GM18868 (cell line): ENCODE results near the gene IL2RA.
"Not testable (repeated sequence)": the region's sequence is repeated elsewhere in the genome, so short reads cannot be mapped to it uniquely, and the experiment has no call there.

Experiments
- ATAC-seq: cut with Tn5 transposase; IDR thresholded peaks from one replicate; pipeline ENCODE4 v1.9.1; 2021; ENCODE audit warnings: mild to moderate bottlenecking, moderate library complexity; ENCODE audit not compliant: unreplicated experiment

Gene IL2RA

GRCh38 chr10:6018422-6018821 lies 43.7 kb downstream of the IL2RA start:
- ATAC-seq, result no peak

DNA sequence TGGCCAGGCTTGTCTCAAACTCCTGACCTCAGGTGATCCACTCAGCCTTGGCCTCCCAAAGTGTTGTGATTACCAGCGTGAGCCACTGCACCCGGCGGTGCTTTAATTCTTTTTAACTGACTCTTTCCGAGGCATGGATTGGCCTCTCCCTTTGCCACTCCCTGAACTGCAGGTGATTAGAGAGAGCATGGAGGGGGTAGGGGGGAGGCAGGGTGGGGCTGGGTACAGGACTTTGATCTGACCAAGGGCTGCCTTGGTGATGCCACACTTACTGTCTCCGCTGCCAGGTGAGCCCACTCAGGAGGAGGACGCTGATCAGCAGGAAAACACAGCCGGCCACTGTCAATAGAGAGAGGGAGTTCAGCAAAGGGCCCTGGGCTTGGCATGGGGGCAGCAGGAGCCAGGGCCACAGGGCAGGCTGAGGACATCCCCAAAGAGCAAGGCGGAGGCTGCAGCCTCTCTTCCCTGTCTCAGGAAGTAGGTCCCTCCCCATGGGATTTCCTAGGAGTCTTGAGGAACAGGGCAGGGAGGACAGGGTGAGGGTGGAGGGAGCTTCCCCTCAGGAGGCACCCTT lies 44.3 kb downstream of the IL2RA start:
- ATAC-seq, result no peak

DNA sequence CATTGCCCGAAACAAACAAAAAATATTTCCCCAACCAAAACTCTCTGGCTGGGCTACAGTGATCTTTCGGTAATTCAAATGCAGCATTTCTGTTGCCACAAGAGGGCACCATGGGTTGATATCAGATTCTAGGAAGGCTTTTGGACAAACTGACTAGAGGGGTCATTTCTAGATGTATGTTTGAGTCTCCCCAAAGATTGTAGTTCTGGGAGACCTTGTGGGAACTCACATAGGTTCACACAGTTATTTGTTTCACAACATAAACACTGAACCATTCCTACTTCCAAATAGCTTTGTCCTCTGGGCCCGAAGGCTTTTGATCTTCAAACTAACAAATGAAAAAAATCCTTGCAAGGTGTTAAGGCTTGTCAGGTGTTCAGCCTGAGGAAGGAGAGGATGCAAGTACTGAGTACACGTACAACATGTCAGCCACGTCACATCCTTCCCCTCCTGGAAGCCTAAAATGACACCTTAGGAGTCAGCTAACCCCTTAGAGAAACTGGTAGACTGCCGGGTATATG lies 47.9 kb downstream of the IL2RA start:
- no peak for ATAC-seq

DNA sequence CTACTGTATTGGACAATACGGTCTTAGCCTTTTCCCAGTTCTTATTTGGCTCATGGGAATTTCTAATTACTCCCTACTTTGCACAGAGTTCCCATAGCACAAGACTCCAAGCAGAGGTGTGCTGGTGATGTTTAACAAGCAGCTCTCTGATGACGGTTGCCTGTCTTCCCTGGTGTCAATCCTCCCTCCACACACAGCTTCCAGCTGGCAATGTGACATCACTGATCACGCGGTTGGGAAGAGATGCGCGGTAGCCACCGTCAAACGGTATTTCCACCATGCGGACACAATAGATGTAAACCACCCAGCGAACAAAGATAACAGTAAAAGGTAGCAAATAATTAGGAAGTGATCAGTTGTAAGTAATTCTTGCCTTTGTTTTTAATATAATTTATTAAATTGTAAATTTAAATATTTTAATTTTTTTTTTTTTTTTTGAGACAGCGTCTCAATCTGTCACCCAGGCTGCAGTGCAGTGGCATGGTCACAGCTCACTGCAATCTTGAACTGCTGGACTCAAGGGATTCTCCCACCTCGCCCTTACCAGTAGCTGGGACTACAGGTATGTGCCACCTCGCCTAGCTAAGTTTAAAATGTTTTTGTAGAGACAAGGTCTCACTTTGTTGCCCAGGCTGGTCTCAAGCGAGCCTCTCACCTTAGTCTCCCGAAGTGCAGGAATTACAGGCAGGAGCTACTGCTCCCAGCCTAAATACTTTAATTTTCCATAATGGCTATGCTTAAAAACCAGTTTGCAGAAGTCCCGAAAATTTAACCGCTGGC lies 48.6 kb downstream of the IL2RA start:
- ATAC-seq, result no peak

GRCh38 chr10:6012121-6012905 lies 49.9 kb downstream of the IL2RA start:
- ATAC-seq, result no peak

- no peak for ATAC-seq
Measured at GRCh38 chr10:6011558-6011957, 50.6 kb downstream of the IL2RA start.

DNA sequence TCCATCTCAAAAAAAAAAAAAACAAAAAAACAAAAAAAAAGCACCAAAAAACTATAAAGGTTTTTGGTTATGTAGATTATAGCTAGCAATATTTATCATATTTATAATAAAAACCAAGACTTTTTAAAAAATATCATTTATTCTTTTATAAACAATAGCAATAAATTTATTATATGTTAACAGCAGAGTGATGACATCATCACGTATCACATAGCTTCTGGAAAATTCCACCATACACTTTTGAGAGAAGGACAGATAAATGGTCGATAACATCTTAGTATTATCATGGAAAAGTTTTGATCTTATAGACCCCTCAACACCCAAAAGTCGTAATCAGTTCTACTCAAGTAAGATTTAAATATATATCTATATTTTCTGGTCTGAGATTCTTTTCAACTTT lies 51.6 kb downstream of the IL2RA start:
- no peak for ATAC-seq

- ATAC-seq, result no peak
Measured at GRCh38 chr10:6009961-6010360, 52.2 kb downstream of the IL2RA start.

DNA sequence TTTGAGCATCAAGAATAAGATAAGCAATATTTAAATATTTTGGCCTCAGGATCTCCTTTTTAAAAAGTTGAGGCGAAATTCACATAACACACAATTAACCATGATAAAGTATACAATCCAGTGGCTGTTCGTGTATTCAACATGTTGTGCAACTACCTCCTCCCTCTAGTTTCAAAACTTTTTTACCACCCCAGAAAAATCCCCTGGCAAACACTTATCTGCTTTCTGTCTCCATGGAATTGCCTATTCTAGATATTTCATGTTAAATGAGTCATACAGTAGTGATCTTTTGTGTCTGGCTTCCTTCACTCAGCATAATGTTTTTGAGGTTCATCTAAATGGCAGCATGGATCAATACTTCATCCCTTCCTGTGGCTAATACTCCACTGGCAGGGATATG lies 53.0 kb downstream of the IL2RA start:
- no peak for ATAC-seq

GRCh38 chr10:6008497-6009142 lies 53.5 kb downstream of the IL2RA start:
- ATAC-seq, result no peak

DNA sequence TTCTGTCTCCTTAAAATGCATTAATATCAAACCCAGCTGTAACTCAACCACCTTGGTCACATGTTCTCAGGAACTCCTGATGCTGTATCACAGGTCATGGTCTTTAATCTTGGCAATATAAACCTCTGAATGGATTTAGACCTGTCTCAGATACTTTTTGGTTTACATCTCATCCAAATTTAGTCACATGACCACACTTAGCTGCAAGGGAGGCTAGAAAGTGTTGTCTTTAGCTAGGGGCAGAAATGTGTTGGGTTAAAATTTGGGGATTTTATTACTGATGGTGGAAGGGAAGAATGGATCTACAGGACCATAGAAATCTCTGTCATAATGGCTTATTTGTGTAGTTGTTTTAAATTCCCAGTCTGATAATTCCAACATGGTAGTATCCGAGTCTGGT lies 55.2 kb downstream of the IL2RA start:
- no peak for ATAC-seq

GRCh38 chr10:6006546-6006945 lies 55.6 kb downstream of the IL2RA start:
- ATAC-seq, result no peak

DNA sequence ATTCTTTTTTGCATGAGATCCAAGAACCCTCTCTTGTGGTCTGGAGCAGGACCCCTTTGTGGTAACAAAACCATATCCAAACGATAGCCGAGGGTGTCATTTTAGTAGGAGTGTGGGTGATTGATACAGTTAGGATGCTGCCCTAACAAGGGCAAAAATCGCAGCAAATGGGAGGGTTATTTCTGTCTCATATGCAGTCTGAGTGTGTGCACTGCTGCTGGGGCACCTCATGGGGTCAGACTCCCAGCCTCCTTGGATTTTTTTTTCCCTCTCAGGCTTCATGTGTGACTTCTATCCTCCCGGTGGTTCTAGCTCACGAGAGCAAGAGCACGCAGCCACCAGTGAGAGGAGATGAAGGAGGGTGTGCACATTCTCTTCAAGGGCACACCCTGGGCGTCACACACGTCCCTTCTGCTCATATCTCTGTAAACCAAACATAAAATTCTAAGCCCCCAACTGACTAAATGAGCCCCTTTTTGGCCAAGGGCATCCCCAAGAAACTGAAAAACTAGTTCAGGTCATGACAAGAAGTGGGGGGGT lies 56.2 kb downstream of the IL2RA start:
- ATAC-seq, result no peak

GRCh38 chr10:6005161-6005804 lies 56.9 kb downstream of the IL2RA start:
- ATAC-seq, result not testable (repeated sequence)

DNA sequence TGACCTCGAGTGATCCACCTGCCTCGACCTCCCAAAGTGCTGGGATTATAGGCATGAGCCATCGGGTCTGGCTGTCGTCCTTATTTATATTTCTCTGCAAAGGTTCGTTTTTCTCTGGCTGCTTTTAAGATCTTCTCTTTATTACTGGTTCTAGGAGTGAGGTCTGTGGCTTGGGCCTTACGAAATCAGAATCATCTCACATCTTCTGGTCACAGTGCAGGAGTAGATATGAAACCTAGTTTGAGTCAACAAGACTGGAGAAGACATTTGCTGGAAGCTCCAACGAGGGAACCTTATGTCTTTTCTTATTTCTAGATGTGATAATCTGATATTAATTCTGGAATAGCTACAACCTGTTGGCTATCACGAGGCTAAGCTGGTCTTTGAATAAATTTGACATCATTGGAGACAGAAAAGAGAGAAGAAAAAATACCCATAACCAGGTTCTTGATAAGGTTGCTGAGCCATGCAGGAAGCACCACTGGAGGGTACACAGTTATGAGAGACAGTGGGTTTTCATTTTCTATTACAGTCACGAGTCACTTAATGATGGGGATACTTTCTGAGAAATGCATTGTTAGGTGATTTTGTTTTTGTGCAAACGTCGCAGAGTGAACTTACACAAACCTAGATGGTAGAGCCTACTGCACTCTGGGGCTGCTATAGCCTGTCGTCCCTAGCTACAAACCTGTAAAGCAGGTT lies 59.2 kb downstream of the IL2RA start:
- ATAC-seq, result no peak

GRCh38 chr10:5999440-6000165 lies 62.6 kb downstream of the IL2RA start:
- no peak for ATAC-seq

DNA sequence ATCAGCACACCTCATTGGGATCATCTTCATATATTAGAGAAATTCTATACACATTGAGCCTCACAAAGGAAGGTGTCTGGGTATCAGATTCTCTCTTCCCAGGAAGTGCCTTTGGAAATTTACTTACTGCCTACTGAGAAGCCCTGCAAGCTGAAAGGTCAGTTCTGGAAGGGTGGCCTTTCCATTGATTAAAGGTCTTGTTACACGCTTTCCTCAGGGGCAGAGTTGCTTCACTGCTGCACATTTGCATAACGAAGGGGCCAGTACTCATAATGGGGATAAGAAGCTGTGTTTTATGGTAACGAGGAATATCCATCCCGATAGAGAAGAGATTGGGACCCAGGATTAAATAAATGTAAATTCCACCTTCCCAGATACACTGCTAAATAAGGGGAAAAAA lies 65.5 kb downstream of the IL2RA start:
- ATAC-seq, result no peak

- no peak for ATAC-seq
Measured at GRCh38 chr10:5992398-5992797, 69.8 kb downstream of the IL2RA start.

GRCh38 chr10:5991708-5992107 lies 70.5 kb downstream of the IL2RA start:
- ATAC-seq, result no peak
